HL-60 (cell line): ENCODE data around the gene CHML.

Experiments used
- CTCF ChIP-seq: IDR thresholded peaks from one replicate; pipeline ENCODE4 v1.5.1; 2011; ENCODE audit warnings: low read length, control low read depth, inconsistent platforms; ENCODE audit not compliant: insufficient read depth
- GABPA ChIP-seq: IDR thresholded peaks from 2 replicates; pipeline ENCODE4 v1.6.1; 2012; ENCODE audit warnings: low read depth
- POLR2AphosphoS5 ChIP-seq: IDR thresholded peaks from 2 replicates; pipeline ENCODE4 v1.6.1; 2012; ENCODE audit warnings: low read depth
- REST ChIP-seq: IDR thresholded peaks from 2 replicates; pipeline ENCODE4 v1.6.1; 2012; ENCODE audit warnings: low read depth; ENCODE audit not compliant: insufficient replicate concordance

GRCh38 chr1:241600496-241600901 lies 39.7 kb downstream of the CHML start:
- no peak for TF ChIP-seq GABPA
- no peak for TF ChIP-seq CTCF
- TF ChIP-seq REST: no peak
- no peak for TF ChIP-seq POLR2AphosphoS5
